Activated gamma-delta T cell treated with Interleukin-2 at 50 U/mL for 16 hours (primary cell): ENCODE measurements around the gene RABGAP1L.
"Not testable (repeated sequence)": the region's sequence is repeated elsewhere in the genome, so short reads cannot be mapped to it uniquely, and the experiment has no call there.

ENCODE experiments used
- DNase-seq: peaks from one replicate; pipeline ENCODE4 v3.0.0-alpha.2; 2020

RABGAP1L gene

GRCh38 chr1:174469687-174470086 is 310.4 kb downstream of the RABGAP1L start:
- no peak for DNase-seq

- no peak for DNase-seq
Observed at GRCh38 chr1:174479281-174479680, 320.0 kb downstream of the RABGAP1L start.

- no peak for DNase-seq
Observed at GRCh38 chr1:174480324-174480723, 321.0 kb downstream of the RABGAP1L start.

- no peak for DNase-seq
Observed at GRCh38 chr1:174491606-174492005, 332.3 kb downstream of the RABGAP1L start.

- DNase-seq, result no peak
Observed at GRCh38 chr1:174497478-174497877, 338.2 kb downstream of the RABGAP1L start.

GRCh38 chr1:174516755-174517154 is 357.4 kb downstream of the RABGAP1L start:
- not testable (repeated sequence) for DNase-seq

GRCh38 chr1:174519844-174520243 is 360.5 kb downstream of the RABGAP1L start:
- no peak for DNase-seq

GRCh38 chr1:174531751-174532150 is 372.4 kb downstream of the RABGAP1L start:
- DNase-seq, result no peak

- DNase-seq, result no peak
Observed at GRCh38 chr1:174534789-174535188, 375.5 kb downstream of the RABGAP1L start.

- no peak for DNase-seq
Observed at GRCh38 chr1:174535207-174535606, 375.9 kb downstream of the RABGAP1L start.

- not testable (repeated sequence) for DNase-seq
Observed at GRCh38 chr1:174543421-174543820, 384.1 kb downstream of the RABGAP1L start.

- DNase-seq, result no peak
Observed at GRCh38 chr1:174550296-174550695, 391.0 kb downstream of the RABGAP1L start.

GRCh38 chr1:174556392-174556791 is 397.1 kb downstream of the RABGAP1L start:
- DNase-seq, result no peak

GRCh38 chr1:174568551-174568950 is 409.2 kb downstream of the RABGAP1L start:
- no peak for DNase-seq

GRCh38 chr1:174569240-174569639 is 409.9 kb downstream of the RABGAP1L start:
- no peak for DNase-seq

- DNase-seq, result no peak
Observed at GRCh38 chr1:174572771-174573170, 413.5 kb downstream of the RABGAP1L start.

GRCh38 chr1:174576120-174576519 is 416.8 kb downstream of the RABGAP1L start:
- DNase-seq, result not testable (repeated sequence)

- DNase-seq, result no peak
Observed at GRCh38 chr1:174577681-174578080, 418.4 kb downstream of the RABGAP1L start.

GRCh38 chr1:174580801-174581200 is 421.5 kb downstream of the RABGAP1L start:
- no peak for DNase-seq

GRCh38 chr1:174583316-174583715 is 424.0 kb downstream of the RABGAP1L start:
- no peak for DNase-seq

- no peak for DNase-seq
Observed at GRCh38 chr1:174584071-174584470, 424.8 kb downstream of the RABGAP1L start.

GRCh38 chr1:174588618-174589017 is 429.3 kb downstream of the RABGAP1L start:
- not testable (repeated sequence) for DNase-seq

- no peak for DNase-seq
Observed at GRCh38 chr1:174605198-174605597, 445.9 kb downstream of the RABGAP1L start.

GRCh38 chr1:174606471-174606870 is 447.2 kb downstream of the RABGAP1L start:
- DNase-seq, result no peak

GRCh38 chr1:174617905-174618304 is 458.6 kb downstream of the RABGAP1L start:
- DNase-seq, result not testable (repeated sequence)
